Measurements from ENCODE around the gene RUNX1.

RUNX1 gene

DNA sequence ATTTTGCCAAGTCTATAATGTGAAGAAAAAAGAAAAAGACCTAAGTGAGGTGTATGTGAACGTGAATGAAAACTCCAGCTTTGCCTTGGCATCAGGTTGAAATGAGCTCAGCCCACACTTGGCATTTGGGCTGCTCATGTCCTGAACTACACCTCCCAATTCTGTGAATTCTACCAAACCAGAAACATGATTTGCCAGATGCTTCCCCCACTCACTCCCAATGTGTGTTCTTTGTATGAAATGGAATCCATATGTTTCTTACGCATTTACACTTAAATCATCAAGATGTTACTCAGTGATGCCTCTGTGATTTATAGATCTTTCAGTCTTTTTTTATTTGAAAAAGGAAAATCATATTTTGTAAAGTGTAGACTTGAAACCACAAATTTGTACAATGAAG is 32.8 kb upstream of the RUNX1 start:
- TF ChIP-seq, protein P1, sequence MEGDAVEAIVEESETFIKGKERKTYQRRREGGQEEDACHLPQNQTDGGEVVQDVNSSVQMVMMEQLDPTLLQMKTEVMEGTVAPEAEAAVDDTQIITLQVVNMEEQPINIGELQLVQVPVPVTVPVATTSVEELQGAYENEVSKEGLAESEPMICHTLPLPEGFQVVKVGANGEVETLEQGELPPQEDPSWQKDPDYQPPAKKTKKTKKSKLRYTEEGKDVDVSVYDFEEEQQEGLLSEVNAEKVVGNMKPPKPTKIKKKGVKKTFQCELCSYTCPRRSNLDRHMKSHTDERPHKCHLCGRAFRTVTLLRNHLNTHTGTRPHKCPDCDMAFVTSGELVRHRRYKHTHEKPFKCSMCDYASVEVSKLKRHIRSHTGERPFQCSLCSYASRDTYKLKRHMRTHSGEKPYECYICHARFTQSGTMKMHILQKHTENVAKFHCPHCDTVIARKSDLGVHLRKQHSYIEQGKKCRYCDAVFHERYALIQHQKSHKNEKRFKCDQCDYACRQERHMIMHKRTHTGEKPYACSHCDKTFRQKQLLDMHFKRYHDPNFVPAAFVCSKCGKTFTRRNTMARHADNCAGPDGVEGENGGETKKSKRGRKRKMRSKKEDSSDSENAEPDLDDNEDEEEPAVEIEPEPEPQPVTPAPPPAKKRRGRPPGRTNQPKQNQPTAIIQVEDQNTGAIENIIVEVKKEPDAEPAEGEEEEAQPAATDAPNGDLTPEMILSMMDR (IDR thresholded peaks at IDR 0.05): no peak
- Histone ChIP-seq H3K27ac (no peak overlapping the region), H3K4me3 (ENCODE audit: low read depth in 1 of 2, low read length in 1 of 2) (no peak overlapping the region), H3K9me3 (no peaks in the 10 kb centered on the region), H3K4me1 (ENCODE audit: control insufficient read depth in 1 of 2, insufficient read depth in 1 of 2, low read depth in 1 of 2, low read length in 1 of 2) (peaks cover 10 to 13% of the 10 kb centered on the region in 2 experiments), H3K36me3 (no peaks in the 10 kb centered on the region), H3K27me3 (peaks cover 6% of the 10 kb centered on the region)

- no peak overlapping the region for H3K4me3 ChIP-seq (ENCODE audit: low read depth in 1 of 2, low read length in 1 of 2)
- no peaks in the 10 kb centered on the region for H3K36me3 ChIP-seq
- peaks cover 12% of the 10 kb centered on the region for H3K27me3 ChIP-seq
- TF ChIP-seq, protein P1 (IDR thresholded peaks at IDR 0.05): no peak
- peaks cover 10 to 13% of the 10 kb centered on the region in 2 experiments for H3K4me1 ChIP-seq (ENCODE audit: control insufficient read depth in 1 of 2, insufficient read depth in 1 of 2, low read depth in 1 of 2, low read length in 1 of 2)
- no peak overlapping the region for H3K27ac ChIP-seq
- H3K9me3 ChIP-seq: no peaks in the 10 kb centered on the region
These were observed 30.1 kb upstream of the RUNX1 start for GRCh38 chr21:35079181-35079580.

- Histone ChIP-seq H3K9me3 (no peaks in the 10 kb centered on the region), H3K4me3 (ENCODE audit: low read depth in 1 of 2, low read length in 1 of 2) (no peak overlapping the region), H3K27ac (no peak overlapping the region), H3K36me3 (no peaks in the 10 kb centered on the region), H3K4me1 (ENCODE audit: control insufficient read depth in 1 of 2, insufficient read depth in 1 of 2, low read depth in 1 of 2, low read length in 1 of 2) (peaks cover 10 to 13% of the 10 kb centered on the region in 2 experiments), H3K27me3 (peaks cover 15% of the 10 kb centered on the region)
- TF ChIP-seq, protein P1 (IDR thresholded peaks at IDR 0.05): no peak
These were observed 28.9 kb upstream of the RUNX1 start for GRCh38 chr21:35077975-35078374.

GRCh38 chr21:35077466-35077865 is 28.4 kb upstream of the RUNX1 start:
- Histone ChIP-seq H3K4me3 (ENCODE audit: low read depth in 1 of 2, low read length in 1 of 2) (no peak overlapping the region), H3K36me3 (no peaks in the 10 kb centered on the region), H3K4me1 (ENCODE audit: control insufficient read depth in 1 of 2, insufficient read depth in 1 of 2, low read depth in 1 of 2, low read length in 1 of 2) (peaks cover 10 to 13% of the 10 kb centered on the region in 2 experiments), H3K9me3 (no peaks in the 10 kb centered on the region), H3K27me3 (peaks cover 15% of the 10 kb centered on the region), H3K27ac (no peak overlapping the region)
- TF ChIP-seq, protein P1 (IDR thresholded peaks at IDR 0.05): no peak

GRCh38 chr21:35075546-35075945 is 26.4 kb upstream of the RUNX1 start:
- no peaks in the 10 kb centered on the region for H3K9me3 ChIP-seq
- H3K4me3 ChIP-seq (ENCODE audit: low read depth in 1 of 2, low read length in 1 of 2): no peak overlapping the region
- H3K27ac ChIP-seq: no peak overlapping the region

More at GRCh38 chr21:35075546-35075945, 26.4 kb upstream of the RUNX1 start:
- Histone ChIP-seq H3K27me3 (peaks cover 9% of the 10 kb centered on the region), H3K36me3 (no peaks in the 10 kb centered on the region), H3K4me1 (ENCODE audit: control insufficient read depth in 1 of 2, insufficient read depth in 1 of 2, low read depth in 1 of 2, low read length in 1 of 2) (peaks cover 10 to 13% of the 10 kb centered on the region in 2 experiments)
- TF ChIP-seq, protein P1 (IDR thresholded peaks at IDR 0.05): no peak
